ENCODE results near the gene CD3G.

- TF ChIP-seq POLR2A (IDR thresholded peaks at IDR 0.05) (no peak), CTCF (IDR thresholded peaks at IDR 0.05) (no peak)
These were observed 2.2 kb upstream of the CD3G start for GRCh38 chr11:118341815-118342489.
